Measurements from ENCODE around the gene SMTNL1. TPM values are rescaled to one million over a fixed set of nuclear protein-coding genes. Genes with fewer than 3 reads are reported as not detected.

SMTNL1 gene
- total RNA-seq, 2 donors from 2014 or later, result 1.4 TPM; not detected in 1

- peak overlapping the region; percentile 71 to 82 for H3K4me3 ChIP-seq
- peaks cover 4% of the 10 kb centered on the region for H3K4me1 ChIP-seq (replicated peaks)
- DNase-seq (ENCODE audit: low spot score), result peak; percentile 48
- H3K27me3 ChIP-seq (replicated peaks; ENCODE audit: insufficient read depth), result no peaks in the 10 kb centered on the region
- intact Hi-C loops (cut with DNase I), result no loop called here
- TF ChIP-seq CTCF (IDR thresholded peaks at IDR 0.05), result no peak
- no peak for TF ChIP-seq POLR2AphosphoS5 (IDR thresholded peaks at IDR 0.05)
- TF ChIP-seq POLR2A (IDR thresholded peaks at IDR 0.05), result no peak
- under 1% methylated on average over 57 of the region's 57 CpGs for WGBS
- no peaks in the 10 kb centered on the region for H3K9me3 ChIP-seq
- H3K36me3 ChIP-seq, result no peaks in the 10 kb centered on the region
- H3K27ac ChIP-seq, result peak overlapping the region; percentile 64 to 66
Observed at GRCh38 chr11:57514538-57515331, 22.7 kb upstream of the SMTNL1 start.

- peak within 1 kb of the TSS; percentile 64 to 66 for H3K27ac ChIP-seq
- H3K27me3 ChIP-seq (replicated peaks; ENCODE audit: insufficient read depth), result no peaks in the 10 kb centered on the region
- intact Hi-C loops (cut with DNase I), result no loop called here
- DNase-seq (ENCODE audit: low spot score), result peak; percentile 35
- H3K9me3 ChIP-seq, result no peaks in the 10 kb centered on the region
- TF ChIP-seq POLR2AphosphoS5 (IDR thresholded peaks at IDR 0.05) (no peak), POLR2A (IDR thresholded peaks at IDR 0.05) (no peak), CTCF (IDR thresholded peaks at IDR 0.05) (no peak)
- H3K4me1 ChIP-seq (replicated peaks), result peaks cover 4% of the 10 kb centered on the region
- 1% methylated on average over 40 of the region's 66 CpGs for WGBS
- peak within 1 kb of the TSS; percentile 71 to 82 for H3K4me3 ChIP-seq
- H3K36me3 ChIP-seq, result no peaks in the 10 kb centered on the region
Observed at GRCh38 chr11:57515332-57516060, 21.9 kb upstream of the SMTNL1 start, which contains the start of gene SLC43A1. Gene SLC43A1, minus strand, starts transcription at chr11:57515702. Its CDS starts 1,591 bp downstream, at chr11:57514111.

DNA sequence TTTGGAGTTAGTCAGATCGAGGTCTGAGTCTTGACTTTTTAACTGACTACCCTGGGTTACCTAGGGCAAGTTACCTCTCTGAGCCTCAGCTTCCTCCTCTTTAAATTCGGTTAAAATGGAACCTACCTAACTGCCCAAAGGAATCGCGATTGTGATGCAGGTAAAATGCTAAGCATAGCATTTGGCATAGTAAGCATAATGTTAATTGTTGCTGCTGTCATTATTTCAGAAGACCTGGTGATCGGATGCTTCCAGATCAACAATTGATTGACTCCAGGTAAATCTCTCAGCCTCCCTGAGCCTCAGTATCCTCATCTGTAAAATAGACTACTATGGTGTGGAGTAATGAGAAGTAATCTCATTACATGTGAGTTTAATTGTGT is 21.3 kb upstream of the SMTNL1 start:
- WGBS, result 24% methylated on average over 5 of the region's 5 CpGs
- H3K27me3 ChIP-seq (replicated peaks; ENCODE audit: insufficient read depth), result no peaks in the 10 kb centered on the region
- intact Hi-C loops (cut with DNase I), result no loop called here
- H3K9me3 ChIP-seq, result no peaks in the 10 kb centered on the region
- no peaks in the 10 kb centered on the region for H3K36me3 ChIP-seq
- no peak for DNase-seq (ENCODE audit: low spot score)
- H3K4me3 ChIP-seq, result peak overlapping the region; percentile 71 to 82
- H3K27ac ChIP-seq, result peak overlapping the region; percentile 64 to 66
- H3K4me1 ChIP-seq (replicated peaks), result peaks cover 4% of the 10 kb centered on the region
- no peak for TF ChIP-seq POLR2AphosphoS5 (IDR thresholded peaks at IDR 0.05)
- TF ChIP-seq POLR2A (IDR thresholded peaks at IDR 0.05), result no peak
- no peak for TF ChIP-seq CTCF (IDR thresholded peaks at IDR 0.05)

- intact Hi-C loops (cut with DNase I), result loop anchor here (10.0 kb wide), 1 partner anchor 176 kb away; no protein-coding TSS in a partner anchor
- no peaks in the 10 kb centered on the region for H3K27me3 ChIP-seq (replicated peaks; ENCODE audit: insufficient read depth)
- 91% methylated on average over 2 of the region's 2 CpGs for WGBS
- H3K4me3 ChIP-seq, result no peak overlapping the region
- no peak for DNase-seq (ENCODE audit: low spot score)
- no peaks in the 10 kb centered on the region for H3K9me3 ChIP-seq
- H3K27ac ChIP-seq, result no peak overlapping the region
- H3K4me1 ChIP-seq (replicated peaks), result no peaks in the 10 kb centered on the region
- TF ChIP-seq POLR2A (IDR thresholded peaks at IDR 0.05) (no peak), POLR2AphosphoS5 (IDR thresholded peaks at IDR 0.05) (no peak), CTCF (IDR thresholded peaks at IDR 0.05) (no peak)
- no peaks in the 10 kb centered on the region for H3K36me3 ChIP-seq
Observed at GRCh38 chr11:57521116-57521515, 16.3 kb upstream of the SMTNL1 start.
